ENCODE data around the gene CNKSR2.

The CNKSR2 gene

GRCh38 chrX:21408788-21409187, 34.6 kb downstream of the CNKSR2 start:
- Histone ChIP-seq H3K27ac (no peak overlapping the region), H3K36me3 (ENCODE audit: insufficient read depth, low read length) (no peaks in the 10 kb centered on the region), H3K9ac (ENCODE audit: insufficient read length) (no peak overlapping the region), H3K4me3 (no peak overlapping the region), H3K9me3 (ENCODE audit: low read depth, low read length) (no peaks in the 10 kb centered on the region)
- TF ChIP-seq POLR2AphosphoS5 (IDR thresholded peaks at IDR 0.05; ENCODE audit: borderline replicate concordance, low read depth, low read length) (no peak), EZH2 (IDR thresholded peaks at IDR 0.05) (no peak), FOXP2 (optimal IDR thresholded peaks at IDR 0.05; ENCODE audit: control extremely low read depth, extremely low read length, insufficient read depth) (no peak)
- DNase-seq (ENCODE audit: low read depth, low spot score): no peak

GRCh38 chrX:21412029-21412428, 37.8 kb downstream of the CNKSR2 start:
- Histone ChIP-seq H3K9ac (ENCODE audit: insufficient read length) (no peak overlapping the region), H3K4me3 (no peak overlapping the region), H3K9me3 (ENCODE audit: low read depth, low read length) (no peaks in the 10 kb centered on the region), H3K36me3 (ENCODE audit: insufficient read depth, low read length) (no peaks in the 10 kb centered on the region), H3K27ac (no peak overlapping the region)
- TF ChIP-seq EZH2 (IDR thresholded peaks at IDR 0.05): no peak
- no peak for TF ChIP-seq POLR2AphosphoS5 (IDR thresholded peaks at IDR 0.05; ENCODE audit: borderline replicate concordance, low read depth, low read length)
- no peak for TF ChIP-seq FOXP2 (optimal IDR thresholded peaks at IDR 0.05; ENCODE audit: control extremely low read depth, extremely low read length, insufficient read depth)
- no peak for DNase-seq (ENCODE audit: low read depth, low spot score)

GRCh38 chrX:21412883-21413282, 38.7 kb downstream of the CNKSR2 start:
- DNase-seq (ENCODE audit: low read depth, low spot score): no peak
- H3K4me3 ChIP-seq: no peak overlapping the region
- TF ChIP-seq FOXP2 (optimal IDR thresholded peaks at IDR 0.05; ENCODE audit: control extremely low read depth, extremely low read length, insufficient read depth): no peak
- TF ChIP-seq POLR2AphosphoS5 (IDR thresholded peaks at IDR 0.05; ENCODE audit: borderline replicate concordance, low read depth, low read length): no peak
- no peak for TF ChIP-seq EZH2 (IDR thresholded peaks at IDR 0.05)
- H3K36me3 ChIP-seq (ENCODE audit: insufficient read depth, low read length): no peaks in the 10 kb centered on the region
- no peak overlapping the region for H3K9ac ChIP-seq (ENCODE audit: insufficient read length)
- no peaks in the 10 kb centered on the region for H3K9me3 ChIP-seq (ENCODE audit: low read depth, low read length)
- H3K27ac ChIP-seq: no peak overlapping the region

GRCh38 chrX:21427086-21427485, 52.9 kb downstream of the CNKSR2 start:
- H3K4me3 ChIP-seq: no peak overlapping the region
- TF ChIP-seq EZH2 (IDR thresholded peaks at IDR 0.05) (no peak), POLR2AphosphoS5 (IDR thresholded peaks at IDR 0.05; ENCODE audit: borderline replicate concordance, low read depth, low read length) (no peak), FOXP2 (optimal IDR thresholded peaks at IDR 0.05; ENCODE audit: control extremely low read depth, extremely low read length, insufficient read depth) (no peak)

GRCh38 chrX:21437036-21437435, 62.8 kb downstream of the CNKSR2 start:
- Histone ChIP-seq H3K4me3 (no peak overlapping the region), H3K9me3 (ENCODE audit: low read depth, low read length) (no peaks in the 10 kb centered on the region), H3K36me3 (ENCODE audit: insufficient read depth, low read length) (no peaks in the 10 kb centered on the region), H3K27ac (no peak overlapping the region), H3K9ac (ENCODE audit: insufficient read length) (no peak overlapping the region)
- DNase-seq (ENCODE audit: low read depth, low spot score): no peak
- no peak for TF ChIP-seq FOXP2 (optimal IDR thresholded peaks at IDR 0.05; ENCODE audit: control extremely low read depth, extremely low read length, insufficient read depth)
- TF ChIP-seq POLR2AphosphoS5 (IDR thresholded peaks at IDR 0.05; ENCODE audit: borderline replicate concordance, low read depth, low read length): no peak
- no peak for TF ChIP-seq EZH2 (IDR thresholded peaks at IDR 0.05)

More at GRCh38 chrX:21427086-21427485, 52.9 kb downstream of the CNKSR2 start:
- no peaks in the 10 kb centered on the region for H3K36me3 ChIP-seq (ENCODE audit: insufficient read depth, low read length)
- H3K9me3 ChIP-seq (ENCODE audit: low read depth, low read length): no peaks in the 10 kb centered on the region
- DNase-seq (ENCODE audit: low read depth, low spot score): no peak
- H3K9ac ChIP-seq (ENCODE audit: insufficient read length): no peak overlapping the region
- no peak overlapping the region for H3K27ac ChIP-seq

GRCh38 chrX:21438792-21439191, 64.6 kb downstream of the CNKSR2 start:
- TF ChIP-seq EZH2 (IDR thresholded peaks at IDR 0.05) (no peak), POLR2AphosphoS5 (IDR thresholded peaks at IDR 0.05; ENCODE audit: borderline replicate concordance, low read depth, low read length) (no peak), FOXP2 (optimal IDR thresholded peaks at IDR 0.05; ENCODE audit: control extremely low read depth, extremely low read length, insufficient read depth) (no peak)
- no peak overlapping the region for H3K9ac ChIP-seq (ENCODE audit: insufficient read length)
- no peaks in the 10 kb centered on the region for H3K36me3 ChIP-seq (ENCODE audit: insufficient read depth, low read length)
- no peak overlapping the region for H3K27ac ChIP-seq
- DNase-seq (ENCODE audit: low read depth, low spot score): no peak
- H3K9me3 ChIP-seq (ENCODE audit: low read depth, low read length): no peaks in the 10 kb centered on the region
- H3K4me3 ChIP-seq: no peak overlapping the region

GRCh38 chrX:21440911-21441310, 66.7 kb downstream of the CNKSR2 start:
- DNase-seq (ENCODE audit: low read depth, low spot score): no peak
- TF ChIP-seq FOXP2 (optimal IDR thresholded peaks at IDR 0.05; ENCODE audit: control extremely low read depth, extremely low read length, insufficient read depth) (no peak), EZH2 (IDR thresholded peaks at IDR 0.05) (no peak), POLR2AphosphoS5 (IDR thresholded peaks at IDR 0.05; ENCODE audit: borderline replicate concordance, low read depth, low read length) (no peak)
- H3K4me3 ChIP-seq: no peak overlapping the region
- no peaks in the 10 kb centered on the region for H3K36me3 ChIP-seq (ENCODE audit: insufficient read depth, low read length)
- H3K27ac ChIP-seq: no peak overlapping the region
- H3K9me3 ChIP-seq (ENCODE audit: low read depth, low read length): no peaks in the 10 kb centered on the region
- no peak overlapping the region for H3K9ac ChIP-seq (ENCODE audit: insufficient read length)

GRCh38 chrX:21457718-21458117, 83.5 kb downstream of the CNKSR2 start:
- H3K4me3 ChIP-seq: no peak overlapping the region
- DNase-seq (ENCODE audit: low read depth, low spot score): no peak
- H3K27ac ChIP-seq: no peak overlapping the region
- H3K9ac ChIP-seq (ENCODE audit: insufficient read length): no peak overlapping the region
- H3K36me3 ChIP-seq (ENCODE audit: insufficient read depth, low read length): no peaks in the 10 kb centered on the region
- H3K9me3 ChIP-seq (ENCODE audit: low read depth, low read length): no peaks in the 10 kb centered on the region
- no peak for TF ChIP-seq POLR2AphosphoS5 (IDR thresholded peaks at IDR 0.05; ENCODE audit: borderline replicate concordance, low read depth, low read length)
- no peak for TF ChIP-seq EZH2 (IDR thresholded peaks at IDR 0.05)
- TF ChIP-seq FOXP2 (optimal IDR thresholded peaks at IDR 0.05; ENCODE audit: control extremely low read depth, extremely low read length, insufficient read depth): no peak

- H3K27ac ChIP-seq: no peak overlapping the region
- TF ChIP-seq EZH2 (IDR thresholded peaks at IDR 0.05): no peak
- DNase-seq (ENCODE audit: low read depth, low spot score): no peak
- H3K36me3 ChIP-seq (ENCODE audit: insufficient read depth, low read length): no peaks in the 10 kb centered on the region
- no peaks in the 10 kb centered on the region for H3K9me3 ChIP-seq (ENCODE audit: low read depth, low read length)
- H3K9ac ChIP-seq (ENCODE audit: insufficient read length): no peak overlapping the region
- no peak overlapping the region for H3K4me3 ChIP-seq
These were observed 94.9 kb downstream of the CNKSR2 start for GRCh38 chrX:21469071-21469470.
